DND-41 (cell line): Measurements from ENCODE around the gene DPYD.

Source experiments
- CTCF ChIP-seq: IDR thresholded peaks from 2 replicates; pipeline ENCODE4 v1.5.1; 2012; ENCODE audit warnings: borderline replicate concordance, low read length, moderate library complexity, mild to moderate bottlenecking; ENCODE audit not compliant: poor library complexity, severe bottlenecking; ENCODE audit errors: extremely low read depth
- EZH2 ChIP-seq: IDR thresholded peaks from 3 replicates; pipeline ENCODE4 v1.6.1; 2012; ENCODE audit warnings: borderline replicate concordance, low read depth, mild to moderate bottlenecking, moderate library complexity, low read length, inconsistent platforms; ENCODE audit not compliant: severe bottlenecking

- TF ChIP-seq CTCF, result no peak
- TF ChIP-seq EZH2, result no peak
Observed at GRCh38 chr1:97739596-97740103, 181.2 kb downstream of the DPYD start.
